Esophagus muscularis mucosa (tissue), 3 donors: ENCODE measurements around the gene DOCK7.

Source experiments
- CTCF ChIP-seq, 3 experiments: fragments of 200-600 bp in 2 of 3; fragments of 450-650 bp in 1 of 3; sonication (generic) in 2 of 3; IDR thresholded peaks; one replicate each; pipeline ENCODE4 v1.5.1; 2017 to 2019; ENCODE audit warnings: antibody characterized with exemption in 3 of 3, mild to moderate bottlenecking in 2 of 3, moderate library complexity in 1 of 3
- POLR2AphosphoS5 ChIP-seq, 2 donors: sonication (generic); formaldehyde crosslinking; IDR thresholded peaks; one replicate each; pipeline ENCODE4 v1.6.1; 2017; ENCODE audit warnings: antibody characterized with exemption in 2 of 2

- TF ChIP-seq CTCF (IDR thresholded peaks at IDR 0.05) (no peak), POLR2AphosphoS5 (IDR thresholded peaks at IDR 0.05) (no peak)
These were observed 47.4 kb upstream of the DOCK7 start for GRCh38 chr1:62735491-62736171.
